Measurements from ENCODE around the gene DGKZ.

DGKZ gene

GRCh38 chr11:46392421-46393230, 45.4 kb downstream of the DGKZ start:
- DNase-seq (ENCODE audit: low read depth in 2 of 2), result peak; percentile 66 to 72

GRCh38 chr11:46393231-46393616, 46.0 kb downstream of the DGKZ start:
- no peak for DNase-seq (ENCODE audit: low read depth in 2 of 2)

- no peak for DNase-seq (ENCODE audit: low read depth in 2 of 2)
Observed at GRCh38 chr11:46393759-46394158, 46.5 kb downstream of the DGKZ start.

- no peak for DNase-seq (ENCODE audit: low read depth in 2 of 2)
Observed at GRCh38 chr11:46397526-46397925, 50.3 kb downstream of the DGKZ start.

GRCh38 chr11:46402957-46403902, 56.0 kb downstream of the DGKZ start:
- DNase-seq (ENCODE audit: low read depth in 2 of 2), result no peak

GRCh38 chr11:46404476-46405017, 57.3 kb downstream of the DGKZ start:
- no peak for DNase-seq (ENCODE audit: low read depth in 2 of 2)

GRCh38 chr11:46407635-46408034, 60.4 kb downstream of the DGKZ start:
- no peak for DNase-seq (ENCODE audit: low read depth in 2 of 2)

GRCh38 chr11:46408407-46408986, 61.2 kb downstream of the DGKZ start:
- DNase-seq (ENCODE audit: low read depth in 2 of 2), result no peak

GRCh38 chr11:46410021-46410420, 62.8 kb downstream of the DGKZ start:
- DNase-seq (ENCODE audit: low read depth in 2 of 2), result no peak

GRCh38 chr11:46413760-46414465, 66.7 kb downstream of the DGKZ start:
- no peak for DNase-seq (ENCODE audit: low read depth in 2 of 2)

GRCh38 chr11:46414466-46414796, 67.2 kb downstream of the DGKZ start:
- no peak for DNase-seq (ENCODE audit: low read depth in 2 of 2)

- no peak for DNase-seq (ENCODE audit: low read depth in 2 of 2)
Observed at GRCh38 chr11:46414879-46415278, 67.6 kb downstream of the DGKZ start.

GRCh38 chr11:46417711-46418110, 70.4 kb downstream of the DGKZ start:
- no peak for DNase-seq (ENCODE audit: low read depth in 2 of 2)

- DNase-seq (ENCODE audit: low read depth in 2 of 2), result no peak
Observed at GRCh38 chr11:46418751-46419150, 71.5 kb downstream of the DGKZ start.

- no peak for DNase-seq (ENCODE audit: low read depth in 2 of 2)
Observed at GRCh38 chr11:46420513-46420912, 73.2 kb downstream of the DGKZ start.

- DNase-seq (ENCODE audit: low read depth in 2 of 2), result no peak
Observed at GRCh38 chr11:46421257-46421880, 74.1 kb downstream of the DGKZ start.

GRCh38 chr11:46422588-46422987, 75.3 kb downstream of the DGKZ start:
- DNase-seq (ENCODE audit: low read depth in 2 of 2), result no peak

- DNase-seq (ENCODE audit: low read depth in 2 of 2), result no peak
Observed at GRCh38 chr11:46426233-46426991, 79.1 kb downstream of the DGKZ start.

GRCh38 chr11:46427364-46427763, 80.1 kb downstream of the DGKZ start:
- no peak for DNase-seq (ENCODE audit: low read depth in 2 of 2)

- no peak for DNase-seq (ENCODE audit: low read depth in 2 of 2)
Observed at GRCh38 chr11:46429717-46430116, 82.5 kb downstream of the DGKZ start.
